ENCODE results near the gene STAC3. TPM values are rescaled to one million over a fixed set of nuclear protein-coding genes. Genes with fewer than 3 reads are reported as not detected.
A peak's percentile ranks its signal among the peaks of the same experiment; 100 is the strongest.

The STAC3 gene
- total and polyA plus RNA-seq, 2 experiments from 2014 or later, result 0.48 to 3.0 TPM

DNA sequence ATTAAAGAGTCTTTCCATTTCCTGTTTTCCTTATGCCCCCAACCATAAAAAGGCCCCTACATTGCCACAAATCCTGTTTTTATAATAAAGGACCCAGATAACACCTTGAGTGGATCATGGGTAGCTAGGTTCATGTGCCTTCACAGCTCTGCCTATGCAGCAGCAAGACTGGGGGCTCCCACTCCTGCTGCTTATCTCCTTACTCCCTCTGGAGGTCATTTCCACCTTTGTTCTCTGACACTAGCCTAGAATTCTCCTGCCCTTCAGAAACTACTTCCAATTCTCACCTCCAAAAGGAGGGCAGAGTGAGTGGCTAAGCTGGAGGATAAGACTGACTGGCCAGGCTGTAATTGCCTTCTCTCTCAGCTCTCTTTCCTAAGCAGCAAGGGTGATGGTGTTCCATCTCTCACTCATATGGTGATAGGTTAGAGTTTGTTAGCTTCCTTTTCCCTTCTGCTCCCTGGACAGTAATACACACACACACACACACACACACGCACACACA lies 20.0 kb upstream of the STAC3 start:
- peaks cover 5% of the 10 kb centered on the region; the same call in 1 of the 2 replicates for H3K36me3 ChIP-seq (ENCODE audit: insufficient read depth)
- H3K36me3 Mint-ChIP-seq (ENCODE audit: low read depth), result peaks cover 25% of the 10 kb centered on the region
- peak; percentile 73 for DNase-seq (ENCODE audit: low spot score)

More for the DNA sequence above, 20.0 kb upstream of the STAC3 start:
- H4K20me1 ChIP-seq (replicated peaks; ENCODE audit: insufficient read depth), result no peaks in the 10 kb centered on the region
- Mint-ChIP-seq H3K4me1 (peaks cover 10% of the 10 kb centered on the region; the same call in 2 of the 3 replicates), H3K9me3 (no peaks in the 10 kb centered on the region), H3K27me3 (ENCODE audit: insufficient read depth, low read depth, poor library complexity) (no peaks in the 10 kb centered on the region), H3K4me3 (no peak overlapping the region), H3K27ac (no peak overlapping the region)
- H3K4me3 ChIP-seq, result no peak overlapping the region
- no peak overlapping the region for H2AFZ ChIP-seq
- no peak overlapping the region for H3K4me2 ChIP-seq
- no peak for TF ChIP-seq ZNF462 (CRISPR knock-in tag; IDR thresholded peaks at IDR 0.05)
- TF ChIP-seq, protein P1, sequence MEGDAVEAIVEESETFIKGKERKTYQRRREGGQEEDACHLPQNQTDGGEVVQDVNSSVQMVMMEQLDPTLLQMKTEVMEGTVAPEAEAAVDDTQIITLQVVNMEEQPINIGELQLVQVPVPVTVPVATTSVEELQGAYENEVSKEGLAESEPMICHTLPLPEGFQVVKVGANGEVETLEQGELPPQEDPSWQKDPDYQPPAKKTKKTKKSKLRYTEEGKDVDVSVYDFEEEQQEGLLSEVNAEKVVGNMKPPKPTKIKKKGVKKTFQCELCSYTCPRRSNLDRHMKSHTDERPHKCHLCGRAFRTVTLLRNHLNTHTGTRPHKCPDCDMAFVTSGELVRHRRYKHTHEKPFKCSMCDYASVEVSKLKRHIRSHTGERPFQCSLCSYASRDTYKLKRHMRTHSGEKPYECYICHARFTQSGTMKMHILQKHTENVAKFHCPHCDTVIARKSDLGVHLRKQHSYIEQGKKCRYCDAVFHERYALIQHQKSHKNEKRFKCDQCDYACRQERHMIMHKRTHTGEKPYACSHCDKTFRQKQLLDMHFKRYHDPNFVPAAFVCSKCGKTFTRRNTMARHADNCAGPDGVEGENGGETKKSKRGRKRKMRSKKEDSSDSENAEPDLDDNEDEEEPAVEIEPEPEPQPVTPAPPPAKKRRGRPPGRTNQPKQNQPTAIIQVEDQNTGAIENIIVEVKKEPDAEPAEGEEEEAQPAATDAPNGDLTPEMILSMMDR (conservative IDR thresholded peaks at IDR 0.05; ENCODE audit: low read depth in 2 of 2), result peak; percentile 48 to 61
- H3K27me3 ChIP-seq (ENCODE audit: insufficient read depth), result no peaks in the 10 kb centered on the region
- no peaks in the 10 kb centered on the region for H3K4me1 ChIP-seq (ENCODE audit: insufficient read depth)
- H3F3A ChIP-seq (replicated peaks; ENCODE audit: low read depth), result no peaks in the 10 kb centered on the region
- peak; percentile 92 for ATAC-seq
- H3K79me2 ChIP-seq (replicated peaks; ENCODE audit: insufficient read depth), result no peaks in the 10 kb centered on the region
- H3K27ac ChIP-seq (ENCODE audit: low read depth), result no peak overlapping the region
- no peaks in the 10 kb centered on the region for H3K9me2 ChIP-seq (ENCODE audit: insufficient read depth)

Measured in GM23338 (cell line).